H9 (cell line): Measurements from ENCODE around the gene CAB39L. TPM values are rescaled to one million over a fixed set of nuclear protein-coding genes. Genes with fewer than 3 reads are reported as not detected.

Experiments
- DNase-seq: peaks from one replicate; pipeline ENCODE4 v3.0.0-alpha.2; 2017
- H2AFZ ChIP-seq: one replicate; pipeline ENCODE4 v1.6.1; 2013; ENCODE audit warnings: mild to moderate bottlenecking, low read length, control low read depth, moderate library complexity
- H2AK5ac ChIP-seq: 2 replicates; pipeline ENCODE4 v1.6.1; 2013; ENCODE audit warnings: low read length, control low read depth, mixed read lengths; ENCODE audit not compliant: insufficient read length
- H2BK120ac ChIP-seq: one replicate; pipeline ENCODE4 v1.6.1; 2013; ENCODE audit warnings: low read depth, mild to moderate bottlenecking, low read length, control low read depth, inconsistent platforms; ENCODE audit not compliant: poor library complexity, severe bottlenecking
- H2BK12ac ChIP-seq: 2 replicates; pipeline ENCODE4 v1.6.1; 2013; ENCODE audit warnings: low read length, control low read depth, mixed read lengths, low read depth; ENCODE audit not compliant: insufficient read length
- H2BK15ac ChIP-seq: 2 replicates; pipeline ENCODE4 v1.6.1; 2013; ENCODE audit warnings: low read depth, low read length, control low read depth
- H2BK20ac ChIP-seq: one replicate; pipeline ENCODE4 v1.6.1; 2013; ENCODE audit warnings: low read depth, mild to moderate bottlenecking, low read length, control low read depth, inconsistent platforms; ENCODE audit not compliant: poor library complexity, severe bottlenecking
- H2BK5ac ChIP-seq: 2 replicates; pipeline ENCODE4 v1.6.1; 2013; ENCODE audit warnings: low read length, control low read depth, mixed read lengths; ENCODE audit not compliant: insufficient read length
- H3K14ac ChIP-seq: 2 replicates; pipeline ENCODE4 v1.6.1; 2013; ENCODE audit warnings: low read length, control low read depth; ENCODE audit not compliant: insufficient read depth
- H3K18ac ChIP-seq: 2 replicates; pipeline ENCODE4 v1.6.1; 2013; ENCODE audit warnings: low read depth, mild to moderate bottlenecking, mixed read lengths, low read length, control low read depth; ENCODE audit not compliant: insufficient read length
- H3K23ac ChIP-seq: 2 replicates; pipeline ENCODE4 v1.6.1; 2013; ENCODE audit warnings: low read length, control low read depth, mixed read lengths, low read depth; ENCODE audit not compliant: insufficient read length
- H3K23me2 ChIP-seq: 2 replicates; pipeline ENCODE4 v1.6.1; 2013; ENCODE audit warnings: low read depth, mild to moderate bottlenecking, mixed read lengths, low read length, control low read depth; ENCODE audit not compliant: insufficient read length, poor library complexity, severe bottlenecking
- H3K27ac ChIP-seq: 2 replicates; pipeline ENCODE4 v1.5.1; 2013; ENCODE audit warnings: low read length, control low read depth, mixed read lengths, low read depth; ENCODE audit not compliant: insufficient read length
- H3K27me3 ChIP-seq: 2 replicates; pipeline ENCODE4 v1.6.1; 2013; ENCODE audit warnings: low read length, control low read depth, inconsistent platforms; ENCODE audit not compliant: insufficient read depth
- H3K4ac ChIP-seq: 2 replicates; pipeline ENCODE4 v1.6.1; 2013; ENCODE audit warnings: low read depth, mild to moderate bottlenecking, control low read depth, inconsistent platforms, low read length, moderate library complexity
- H3K4me1 ChIP-seq: 2 replicates; pipeline ENCODE4 v1.6.1; 2013; ENCODE audit warnings: low read length, control low read depth, inconsistent platforms; ENCODE audit not compliant: insufficient read depth
- H3K4me2 ChIP-seq: 2 replicates; pipeline ENCODE4 v1.6.1; 2013; ENCODE audit warnings: low read length, control low read depth, mixed read lengths; ENCODE audit not compliant: insufficient read length, insufficient read depth
- H3K56ac ChIP-seq: 2 replicates; pipeline ENCODE4 v1.6.1; 2013; ENCODE audit warnings: low read depth, mild to moderate bottlenecking, mixed read lengths, low read length, control low read depth; ENCODE audit not compliant: insufficient read length
- H3K79me1 ChIP-seq: 2 replicates; pipeline ENCODE4 v1.6.1; 2013; ENCODE audit warnings: low read depth, mild to moderate bottlenecking, moderate library complexity, low read length, control low read depth, inconsistent platforms; ENCODE audit not compliant: insufficient read depth, poor library complexity, severe bottlenecking
- H3K79me2 ChIP-seq: 2 replicates; pipeline ENCODE4 v1.6.1; 2013; ENCODE audit warnings: low read length, control low read depth, inconsistent platforms; ENCODE audit not compliant: insufficient read depth
- H3K9ac ChIP-seq: 2 replicates; pipeline ENCODE4 v1.6.1; 2013; ENCODE audit warnings: low read length, control low read depth, mixed read lengths; ENCODE audit not compliant: insufficient read length; ENCODE audit errors: extremely low read depth
- H3K9me3 ChIP-seq: one replicate; pipeline ENCODE4 v1.6.1; 2013; ENCODE audit warnings: low read depth, low read length, inconsistent platforms; ENCODE audit not compliant: control insufficient read depth
- H3T11ph ChIP-seq: one replicate; pipeline ENCODE4 v1.6.1; 2013; ENCODE audit warnings: mild to moderate bottlenecking, low read length, control low read depth, inconsistent platforms
- H4K20me1 ChIP-seq: one replicate; pipeline ENCODE4 v1.6.1; 2013; ENCODE audit not compliant: control insufficient read depth, insufficient read length, insufficient read depth
- H4K5ac ChIP-seq: 2 replicates; pipeline ENCODE4 v1.6.1; 2013; ENCODE audit warnings: low read depth, mild to moderate bottlenecking, mixed read lengths, low read length, control low read depth; ENCODE audit not compliant: insufficient read length
- H4K8ac ChIP-seq: replicated peaks from 2 replicates; pipeline ENCODE4 v1.6.1; 2013; ENCODE audit warnings: low read length, control low read depth, mixed read lengths, low read depth; ENCODE audit not compliant: insufficient read length
- H4K91ac ChIP-seq: 2 replicates; pipeline ENCODE4 v1.6.1; 2013; ENCODE audit warnings: low read depth, mild to moderate bottlenecking, moderate library complexity, mixed read lengths, low read length, control low read depth; ENCODE audit not compliant: insufficient read length
- H3K27ac Mint-ChIP-seq, 3 experiments: 2 replicates in 2 of 3; 3 replicates in 1 of 3; pipeline ENCODE4 v1.8.0; 2020 to 2021; ENCODE audit warnings: mixed read lengths in 3 of 3, mild to moderate bottlenecking in 1 of 3, moderate library complexity in 1 of 3
- H3K27me3 Mint-ChIP-seq: 2 replicates; pipeline ENCODE4 v1.8.0; 2021; ENCODE audit warnings: low read depth, mild to moderate bottlenecking, moderate library complexity, mixed read lengths
- H3K36me3 Mint-ChIP-seq, 3 experiments: 2 replicates in 2 of 3; 3 replicates in 1 of 3; pipeline ENCODE4 v1.8.0; 2020 to 2021; ENCODE audit warnings: low read depth in 3 of 3, mixed read lengths in 3 of 3; ENCODE audit not compliant: insufficient read depth in 1 of 3
- H3K4me1 Mint-ChIP-seq, 2 experiments: 2 replicates each; pipeline ENCODE4 v1.8.0; 2020; ENCODE audit warnings: mixed read lengths in 2 of 2
- H3K4me3 Mint-ChIP-seq, 2 experiments: 2 replicates in 1 of 2; 3 replicates in 1 of 2; pipeline ENCODE4 v1.8.0; 2020 to 2021; ENCODE audit warnings: mild to moderate bottlenecking in 2 of 2, mixed read lengths in 2 of 2, moderate library complexity in 1 of 2
- H3K9me3 Mint-ChIP-seq, 2 experiments: 2 replicates in 1 of 2; 3 replicates in 1 of 2; pipeline ENCODE4 v1.8.0; 2020; ENCODE audit warnings: mild to moderate bottlenecking in 2 of 2, mixed read lengths in 2 of 2, moderate library complexity in 1 of 2
- WGBS: extraction: QIAGEN DNeasy Blood & Tissue Kit; methylation state at CpG from one replicate; pipeline ENCODE4 v1.1.7; 2013; ENCODE audit warnings: missing lambda C conversion rate, low lambda C conversion rate, mixed read lengths; ENCODE audit not compliant: insufficient read length; ENCODE audit errors: extremely low coverage; 5-methylcytosine and 5-hydroxymethylcytosine counted together
- total RNA-seq: library from RNA; stranded (reverse); gene quantifications from 2 replicates; pipeline ENCODE4 v1.2.1, GENCODE V29; 2021
- TF ChIP-seq, protein P1 (sequence below): fragments of 200-600 bp; sonication (generic); conservative IDR thresholded peaks from 3 replicates; pipeline ENCODE4 v1.8.0; 2021; ENCODE audit warnings: antibody characterized with exemption, mild to moderate bottlenecking

The CAB39L gene
- total RNA-seq, 1 experiment from 2014 or later, result 6.0 TPM

DNA sequence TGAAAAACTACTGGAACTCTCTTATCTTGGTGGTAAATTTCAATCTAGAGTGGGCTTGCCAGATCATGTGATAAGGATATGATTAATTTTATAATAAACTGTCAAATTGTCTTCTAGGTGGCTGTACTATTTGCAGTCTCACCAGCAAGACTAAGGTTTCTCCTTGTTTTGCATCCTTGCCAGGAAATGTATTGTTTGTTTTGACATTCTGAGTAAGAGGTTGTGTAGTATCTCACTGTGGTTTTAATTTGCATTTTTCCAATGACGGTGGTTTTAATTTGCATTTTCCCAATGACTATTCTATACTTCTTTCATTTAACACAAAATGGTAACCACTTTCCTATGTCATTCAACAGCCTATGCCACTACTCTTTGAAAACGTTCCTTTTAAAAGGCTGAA is 2.0 kb downstream of the CAB39L start:
- no peak for DNase-seq
- no peaks in the 10 kb centered on the region for H3K27me3 ChIP-seq
- no peak overlapping the region for H4K5ac ChIP-seq
- no peak overlapping the region for H2BK5ac ChIP-seq
- no peak overlapping the region for H3K9ac ChIP-seq
- H4K8ac ChIP-seq, result no peak overlapping the region
- Mint-ChIP-seq H3K4me1 (peaks cover 13 to 26% of the 10 kb centered on the region in 2 experiments; a peak in 3 of 4 replicates), H3K36me3 (peaks cover 0 to 1% (median 0%) of the 10 kb centered on the region in 3 experiments; a peak in 2 of 7 replicates), H3K9me3 (no peaks in the 10 kb centered on the region; a peak in 2 of 5 replicates), H3K27me3 (no peaks in the 10 kb centered on the region), H3K27ac (no peak overlapping the region), H3K4me3 (peak overlapping the region in 1 of 2 experiments; percentile 93; a peak in 2 of 5 replicates)
- no peak overlapping the region for H2BK12ac ChIP-seq
- H3K56ac ChIP-seq, result no peak overlapping the region
- H4K20me1 ChIP-seq, result no peaks in the 10 kb centered on the region
- H3K23me2 ChIP-seq, result peaks cover 13% of the 10 kb centered on the region
- no peaks in the 10 kb centered on the region for H3K79me2 ChIP-seq
- WGBS, result no CpG with 5 or more reads among the region's 2 CpGs
- H3T11ph ChIP-seq, result no peak overlapping the region
- no peak overlapping the region for H2AK5ac ChIP-seq
- TF ChIP-seq, protein P1, sequence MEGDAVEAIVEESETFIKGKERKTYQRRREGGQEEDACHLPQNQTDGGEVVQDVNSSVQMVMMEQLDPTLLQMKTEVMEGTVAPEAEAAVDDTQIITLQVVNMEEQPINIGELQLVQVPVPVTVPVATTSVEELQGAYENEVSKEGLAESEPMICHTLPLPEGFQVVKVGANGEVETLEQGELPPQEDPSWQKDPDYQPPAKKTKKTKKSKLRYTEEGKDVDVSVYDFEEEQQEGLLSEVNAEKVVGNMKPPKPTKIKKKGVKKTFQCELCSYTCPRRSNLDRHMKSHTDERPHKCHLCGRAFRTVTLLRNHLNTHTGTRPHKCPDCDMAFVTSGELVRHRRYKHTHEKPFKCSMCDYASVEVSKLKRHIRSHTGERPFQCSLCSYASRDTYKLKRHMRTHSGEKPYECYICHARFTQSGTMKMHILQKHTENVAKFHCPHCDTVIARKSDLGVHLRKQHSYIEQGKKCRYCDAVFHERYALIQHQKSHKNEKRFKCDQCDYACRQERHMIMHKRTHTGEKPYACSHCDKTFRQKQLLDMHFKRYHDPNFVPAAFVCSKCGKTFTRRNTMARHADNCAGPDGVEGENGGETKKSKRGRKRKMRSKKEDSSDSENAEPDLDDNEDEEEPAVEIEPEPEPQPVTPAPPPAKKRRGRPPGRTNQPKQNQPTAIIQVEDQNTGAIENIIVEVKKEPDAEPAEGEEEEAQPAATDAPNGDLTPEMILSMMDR, result no peak
- no peaks in the 10 kb centered on the region for H3K4me1 ChIP-seq
- no peak overlapping the region for H3K4me2 ChIP-seq
- no peak overlapping the region for H3K18ac ChIP-seq
- H3K27ac ChIP-seq, result no peak overlapping the region
- no peaks in the 10 kb centered on the region for H3K9me3 ChIP-seq
- H3K23ac ChIP-seq, result no peak overlapping the region
- no peak overlapping the region for H2BK20ac ChIP-seq
- H3K79me1 ChIP-seq, result no peaks in the 10 kb centered on the region
- H3K14ac ChIP-seq, result no peak overlapping the region
- H4K91ac ChIP-seq, result no peak overlapping the region
- H2AFZ ChIP-seq, result no peak overlapping the region
- H3K4ac ChIP-seq, result no peak overlapping the region
- no peak overlapping the region for H2BK120ac ChIP-seq
- H2BK15ac ChIP-seq, result no peak overlapping the region
